ENCODE data around the gene PNRC2.
A peak's percentile ranks its signal among the peaks of the same experiment; 100 is the strongest.
"Not testable (repeated sequence)": the region's sequence is repeated elsewhere in the genome, so short reads cannot be mapped to it uniquely, and the experiment has no call there.

PNRC2 gene

DNA sequence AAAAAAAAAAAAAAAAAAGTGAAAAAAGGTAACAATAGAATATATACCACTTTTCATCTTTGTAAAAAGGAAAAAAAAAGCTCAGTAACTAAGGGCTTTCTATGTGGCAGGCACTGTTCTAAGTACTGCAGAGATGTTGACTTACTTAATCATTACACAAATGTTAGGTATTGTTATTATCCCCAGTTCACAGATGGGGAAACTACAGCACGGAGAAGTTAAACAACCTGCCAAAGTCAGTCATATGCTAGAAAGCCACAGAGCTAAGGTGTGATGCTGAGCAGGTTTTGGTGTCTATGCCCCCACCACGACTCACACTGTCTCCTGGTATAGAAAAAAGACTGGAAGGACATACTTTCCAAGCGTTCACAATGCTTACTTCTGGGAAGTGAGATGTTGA is 6.6 kb upstream of the PNRC2 start:
- DNase-seq (ENCODE audit: low read depth), result no peak

DNA sequence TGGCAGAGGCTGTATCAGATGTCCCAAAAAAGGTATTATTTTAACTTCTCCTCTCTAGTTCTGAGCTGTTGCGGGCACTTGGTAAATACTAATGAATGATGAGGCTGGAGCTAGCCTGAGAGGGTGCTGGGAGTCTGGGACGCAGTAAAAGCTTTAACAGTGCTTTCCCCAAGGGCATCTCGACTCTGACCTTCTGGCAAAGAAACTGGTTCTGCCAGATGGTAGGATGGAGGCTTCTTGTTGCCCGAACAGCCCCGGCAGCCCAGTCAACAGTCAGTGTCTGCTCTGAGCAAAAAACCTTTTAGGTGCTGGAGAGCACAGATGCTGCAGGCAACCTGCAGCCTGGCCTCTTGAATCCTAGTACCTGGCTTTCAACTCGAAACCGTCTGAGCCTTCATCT is 2.5 kb upstream of the PNRC2 start:
- no peak for DNase-seq (ENCODE audit: low read depth)

DNA sequence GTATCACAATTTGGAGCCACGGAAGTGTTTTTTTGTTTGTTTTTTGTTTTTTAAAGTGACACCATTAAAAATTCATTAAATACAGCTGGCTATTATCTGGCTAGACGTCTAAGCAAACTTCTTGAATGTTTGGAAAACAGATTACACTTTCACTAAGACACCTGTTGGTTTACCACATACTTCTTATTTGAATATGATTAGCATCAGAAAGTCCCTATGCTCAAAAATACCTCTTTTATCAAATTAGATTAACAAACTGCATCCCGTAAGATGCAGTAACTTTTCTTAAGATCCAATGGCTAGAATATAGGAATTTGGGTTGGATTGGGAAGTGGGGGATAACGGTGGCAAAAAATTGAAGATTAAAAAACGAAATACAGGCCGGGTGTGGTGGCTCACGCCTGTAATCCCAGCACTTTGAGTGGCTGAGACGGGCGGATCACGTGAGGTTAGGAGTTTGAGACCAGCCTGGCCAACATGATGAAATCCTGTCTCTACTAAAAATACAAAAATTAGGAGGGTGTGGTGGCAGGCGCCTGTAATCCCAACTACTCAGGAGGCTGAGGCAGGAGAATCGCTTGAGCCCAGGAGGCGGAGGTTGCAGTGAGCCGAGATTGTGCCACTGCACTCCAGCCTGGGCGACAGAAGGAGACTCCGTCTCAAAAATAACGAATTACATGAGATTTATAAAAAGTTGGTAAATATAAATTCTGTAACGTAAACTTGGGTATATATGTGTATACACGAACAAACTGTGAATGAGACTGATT is 1.4 kb upstream of the PNRC2 start:
- not testable (repeated sequence) for DNase-seq (ENCODE audit: low read depth)

DNA sequence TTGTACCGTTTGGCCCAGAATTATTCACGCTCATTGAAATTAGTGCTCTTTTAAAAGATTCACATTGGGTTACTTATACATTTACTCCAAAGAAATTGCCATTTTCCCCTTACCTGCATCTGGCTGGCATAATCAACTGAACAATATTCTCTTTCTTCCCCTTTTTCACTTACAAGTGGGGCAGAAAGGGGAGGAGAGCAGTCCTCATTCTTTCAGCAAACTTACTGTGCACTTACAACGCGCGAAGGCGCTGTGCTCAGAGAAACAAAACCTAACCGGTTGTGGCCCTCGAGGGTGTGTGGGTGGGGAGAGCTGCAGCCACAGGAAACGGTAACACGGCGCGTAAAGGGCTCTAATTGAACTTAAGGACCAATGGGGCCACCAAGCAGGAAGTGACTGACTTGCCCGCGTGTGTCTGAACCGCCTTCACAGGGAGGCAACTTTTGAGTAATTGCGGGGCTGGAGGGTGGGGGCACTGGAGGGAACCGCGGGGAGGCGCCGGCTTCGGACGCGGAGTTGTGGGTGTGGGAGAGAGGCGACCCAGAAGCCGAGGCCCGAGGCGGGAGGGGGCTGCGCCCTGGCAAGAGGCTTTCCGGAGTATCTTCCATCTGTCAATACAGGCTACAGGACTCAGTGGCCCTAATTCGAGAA is 693 bp upstream of the PNRC2 start:
- DNase-seq (ENCODE audit: low read depth), result peak; percentile 86

DNA sequence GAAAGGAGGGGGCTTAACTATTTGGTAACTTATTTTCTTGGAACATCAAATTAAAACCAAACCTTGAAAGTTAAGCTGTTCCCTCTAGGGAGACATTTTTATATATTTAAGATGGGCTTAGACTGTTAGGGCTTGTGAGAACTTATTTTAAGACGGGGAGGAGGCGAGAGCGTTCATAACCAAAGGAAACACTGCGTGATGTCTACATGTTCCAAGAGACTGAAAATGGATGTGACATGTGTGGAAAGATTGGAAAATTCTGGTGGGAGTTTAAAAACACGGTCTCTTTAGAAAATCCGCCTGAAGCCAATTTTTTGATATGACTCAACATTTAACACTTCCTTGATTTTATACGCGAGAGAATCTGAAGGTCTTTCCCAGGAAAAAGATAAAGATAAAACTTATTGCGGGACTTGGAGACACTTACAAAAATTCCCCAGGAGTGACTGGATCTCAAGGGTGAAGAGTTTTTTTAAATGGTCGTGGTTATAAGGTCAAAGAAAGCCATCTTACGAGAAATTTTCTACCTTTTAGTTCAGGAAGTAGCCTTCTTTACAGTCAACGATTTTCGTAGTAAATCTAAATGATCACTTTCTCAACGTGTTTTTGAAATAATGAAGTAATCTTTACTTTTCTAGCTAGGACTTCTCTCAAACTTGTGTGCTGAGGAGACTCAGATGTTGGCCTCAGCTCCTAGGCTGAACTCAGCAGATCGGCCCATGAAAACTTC is 828 bp downstream of the PNRC2 start:
- DNase-seq (ENCODE audit: low read depth), result no peak

DNA sequence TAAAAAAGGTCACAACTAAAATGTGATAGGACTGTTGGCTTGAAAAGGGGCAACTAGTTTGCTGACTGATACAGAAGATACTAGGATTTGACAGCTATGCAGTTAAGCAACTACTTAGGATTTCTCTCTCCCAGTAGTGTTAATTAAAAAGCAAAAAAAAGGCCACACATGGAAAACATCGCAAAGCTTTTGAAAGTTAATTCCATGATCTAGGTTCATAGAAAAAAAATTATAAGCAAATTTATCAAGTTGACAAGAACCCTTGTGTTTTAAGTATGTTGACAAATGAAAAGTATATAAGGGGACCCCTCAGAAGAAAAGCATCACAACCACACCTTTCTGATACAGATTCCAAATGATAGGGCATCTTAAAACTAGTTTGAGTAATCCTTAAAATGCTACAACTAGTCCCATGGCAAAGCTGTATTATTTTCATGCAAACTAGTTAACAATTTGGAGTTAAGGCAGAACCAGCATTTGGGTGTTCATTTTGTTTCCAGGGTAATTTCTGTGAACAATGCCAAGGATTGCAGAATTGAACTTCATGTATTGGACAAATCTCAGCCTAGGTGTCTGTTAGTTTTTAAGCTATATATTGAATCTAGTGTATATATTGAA is 4.1 kb downstream of the PNRC2 start:
- no peak for DNase-seq (ENCODE audit: low read depth)

DNA sequence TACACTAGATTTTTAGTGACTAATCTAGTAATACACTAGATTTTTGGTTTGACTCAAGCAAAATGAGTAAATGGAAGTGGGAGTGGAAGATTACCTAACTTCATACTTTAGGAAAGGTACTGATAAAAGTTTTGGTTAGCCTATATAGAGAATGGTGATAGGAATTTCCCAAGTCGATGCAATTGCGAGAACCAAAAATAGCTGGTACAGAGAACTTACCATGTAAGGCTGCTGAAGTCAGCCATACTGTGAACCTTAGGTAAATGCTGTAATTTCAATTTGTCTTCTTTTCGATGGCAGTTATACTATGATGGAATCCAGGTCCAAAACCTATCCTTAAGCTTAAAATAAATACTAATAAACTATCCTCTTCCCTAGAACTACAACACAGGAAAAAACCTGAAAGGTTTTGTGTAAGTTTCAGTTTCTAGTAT is 4.6 kb downstream of the PNRC2 start:
- no peak for DNase-seq (ENCODE audit: low read depth)

DNA sequence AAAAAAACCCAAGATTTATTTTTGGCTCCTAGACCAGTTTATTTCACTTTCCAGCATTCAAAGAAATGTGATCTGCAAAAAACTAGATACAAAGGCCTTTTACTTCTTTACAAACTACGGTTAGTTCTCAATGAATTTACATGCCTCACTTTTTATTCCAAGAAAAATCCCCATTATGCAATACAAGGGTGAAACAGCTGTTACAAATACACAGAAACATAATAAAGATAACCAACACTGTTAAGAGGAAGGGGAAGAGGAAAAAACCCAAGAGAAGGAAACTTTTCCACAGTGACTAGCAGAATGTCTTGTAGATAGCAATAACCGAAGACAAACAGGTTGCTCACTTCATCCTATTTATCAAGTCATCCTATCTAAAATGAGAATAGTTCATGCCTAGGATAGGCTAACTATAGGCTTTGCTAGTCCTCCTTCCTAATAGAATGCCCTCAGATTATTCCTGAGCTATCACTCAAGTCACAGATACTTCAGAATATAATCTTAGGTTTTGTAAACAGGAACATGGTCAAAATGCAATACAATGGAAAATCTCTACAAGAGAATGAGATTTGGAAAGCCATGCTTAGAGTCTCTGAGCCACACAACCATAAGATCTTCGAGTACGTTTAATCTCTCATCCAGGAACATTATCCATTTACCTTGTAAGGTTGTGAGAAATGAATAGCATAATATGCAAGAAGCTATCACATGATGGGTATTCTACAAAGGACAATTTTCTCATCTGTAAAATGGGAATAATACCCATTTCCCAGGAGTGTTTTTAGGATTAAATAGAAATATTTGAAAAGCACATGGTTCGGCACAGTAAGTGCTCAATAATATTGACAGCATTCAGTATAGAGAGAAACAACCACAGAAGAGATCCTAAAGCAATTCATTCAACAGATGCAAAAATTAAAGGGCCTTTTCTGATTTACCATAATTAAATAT is 5.4 kb downstream of the PNRC2 start:
- DNase-seq (ENCODE audit: low read depth), result no peak

DNA sequence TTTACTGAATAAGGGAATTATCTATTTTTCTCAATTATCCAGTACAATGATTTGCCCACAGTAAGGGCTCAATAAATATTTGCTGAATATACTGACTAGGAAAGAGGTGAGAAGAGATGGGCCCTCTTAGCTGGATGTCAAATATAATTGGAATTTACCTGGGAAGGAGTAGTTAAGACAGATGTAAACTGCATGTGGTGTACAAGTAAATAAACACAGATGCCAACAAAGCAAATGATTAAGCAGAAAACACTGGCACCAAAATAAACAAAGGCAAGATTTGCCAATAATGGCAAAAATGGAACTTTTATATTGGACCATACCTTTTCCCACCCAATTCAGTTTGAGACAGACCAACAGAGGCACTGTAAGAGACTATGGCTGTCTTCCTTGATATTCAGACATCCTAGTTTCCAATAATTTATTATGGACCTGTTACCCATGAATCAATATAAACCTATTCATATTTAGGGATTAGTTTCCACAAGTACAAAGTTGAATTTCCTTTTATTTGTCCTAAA is 7.4 kb downstream of the PNRC2 start:
- DNase-seq (ENCODE audit: low read depth), result no peak

DNA sequence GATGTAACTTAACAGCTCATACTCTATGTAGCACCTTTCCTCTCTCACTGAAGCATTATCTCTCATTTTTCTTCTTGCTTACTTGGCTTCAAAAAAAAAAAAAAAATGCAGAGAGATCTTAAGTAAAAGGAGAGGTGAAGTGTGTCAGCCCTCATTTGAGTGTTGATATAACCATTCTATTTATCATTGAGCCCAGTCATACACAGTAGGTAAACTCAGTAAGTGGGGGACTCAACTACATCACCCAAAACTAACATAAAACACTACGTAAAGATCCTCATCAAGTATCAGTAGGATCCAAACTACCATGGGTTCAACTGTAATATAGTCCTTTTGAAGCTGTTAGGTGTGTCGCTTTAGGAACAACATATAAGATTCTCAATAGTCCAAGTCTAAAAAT is 8.2 kb downstream of the PNRC2 start:
- DNase-seq (ENCODE audit: low read depth), result no peak

DNA sequence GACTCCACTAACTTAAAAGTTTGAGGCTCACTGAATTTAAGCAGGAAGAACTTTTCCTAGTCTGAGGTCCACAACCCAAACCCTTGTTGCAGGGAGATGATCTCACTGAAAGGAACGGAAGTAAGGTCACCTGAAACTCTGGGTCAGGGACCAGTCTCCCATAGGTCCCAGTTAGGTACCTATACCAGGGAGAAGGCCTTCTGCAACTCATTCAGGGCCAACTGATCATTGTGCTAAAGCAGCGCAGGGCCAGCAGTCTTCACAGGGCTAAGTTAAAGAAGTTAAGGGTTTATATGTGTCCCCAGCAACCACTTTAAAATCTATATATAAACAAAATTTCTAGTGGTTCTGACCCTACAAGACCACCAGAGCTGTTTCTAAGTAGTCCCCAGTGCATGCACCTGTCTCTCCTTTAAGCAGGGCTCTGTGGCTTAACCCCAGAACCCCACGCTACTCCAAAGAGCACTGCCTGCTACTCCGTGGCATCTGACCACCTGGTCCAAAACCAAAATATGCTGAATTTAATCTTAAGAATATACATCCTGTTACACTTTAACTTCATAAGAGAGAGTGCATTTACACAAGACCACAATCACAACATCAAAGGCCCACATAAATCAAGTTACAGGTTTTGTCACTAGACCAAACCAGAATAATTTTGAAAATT is 17.7 kb downstream of the PNRC2 start:
- DNase-seq (ENCODE audit: low read depth), result no peak

DNA sequence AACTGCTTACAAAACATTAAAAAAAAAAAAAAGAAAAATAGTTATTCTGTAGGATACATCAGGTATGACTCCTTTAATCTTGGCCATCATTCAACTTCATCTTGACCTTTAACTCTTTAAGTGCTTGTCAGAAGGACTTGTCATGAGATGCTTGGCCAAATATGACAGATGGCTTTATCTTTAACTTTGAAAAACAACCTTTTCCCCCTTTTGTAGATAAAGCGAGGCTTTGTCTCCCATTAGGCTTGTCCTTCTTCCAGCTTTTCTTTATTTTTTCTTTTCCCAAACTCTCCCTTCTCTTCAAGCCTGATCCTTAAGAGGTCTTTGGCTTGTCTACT is 18.2 kb downstream of the PNRC2 start:
- no peak for DNase-seq (ENCODE audit: low read depth)

DNA sequence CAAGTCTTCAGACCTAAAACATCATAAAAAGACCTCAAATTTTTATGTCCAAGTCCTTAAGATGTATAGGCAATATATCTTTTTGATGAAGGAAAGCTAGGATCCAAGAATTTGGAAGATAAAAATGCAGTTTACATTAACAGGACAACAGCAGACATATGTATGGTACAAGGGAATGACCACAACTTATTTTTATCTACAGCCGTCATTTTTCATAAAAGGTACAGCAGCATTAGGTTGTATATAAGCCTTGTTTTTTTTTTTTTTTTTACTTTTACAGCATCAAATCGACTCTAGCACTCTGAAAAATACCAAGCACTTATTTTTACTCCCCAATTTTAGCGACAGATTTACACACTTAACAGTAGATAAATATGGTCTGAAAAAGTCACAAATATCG is 19.2 kb downstream of the PNRC2 start:
- no peak for DNase-seq (ENCODE audit: low read depth)

DNA sequence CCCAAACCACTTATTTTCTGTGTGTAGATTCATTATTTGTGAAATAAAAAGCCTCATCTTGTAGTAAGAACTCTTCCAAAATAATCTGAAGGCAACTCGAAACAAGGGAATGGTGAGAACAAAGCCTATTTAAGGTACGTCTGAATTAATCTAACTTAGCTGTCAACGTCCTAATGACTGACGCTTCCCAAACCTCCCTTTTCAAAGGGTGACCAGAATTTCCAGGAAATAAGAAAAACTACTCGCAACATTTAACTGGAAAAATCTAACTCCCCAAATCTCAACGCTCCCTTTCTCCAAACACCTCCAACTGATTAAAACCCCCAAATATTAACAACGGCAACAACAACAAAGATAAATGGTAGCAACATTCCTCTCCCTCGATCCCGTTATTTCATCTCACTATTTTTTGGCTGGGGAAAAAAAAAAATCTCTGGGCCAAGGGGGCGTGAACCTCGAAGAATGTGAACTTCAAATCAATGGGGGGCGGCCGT is 19.8 kb downstream of the PNRC2 start:
- no peak for DNase-seq (ENCODE audit: low read depth)

DNA sequence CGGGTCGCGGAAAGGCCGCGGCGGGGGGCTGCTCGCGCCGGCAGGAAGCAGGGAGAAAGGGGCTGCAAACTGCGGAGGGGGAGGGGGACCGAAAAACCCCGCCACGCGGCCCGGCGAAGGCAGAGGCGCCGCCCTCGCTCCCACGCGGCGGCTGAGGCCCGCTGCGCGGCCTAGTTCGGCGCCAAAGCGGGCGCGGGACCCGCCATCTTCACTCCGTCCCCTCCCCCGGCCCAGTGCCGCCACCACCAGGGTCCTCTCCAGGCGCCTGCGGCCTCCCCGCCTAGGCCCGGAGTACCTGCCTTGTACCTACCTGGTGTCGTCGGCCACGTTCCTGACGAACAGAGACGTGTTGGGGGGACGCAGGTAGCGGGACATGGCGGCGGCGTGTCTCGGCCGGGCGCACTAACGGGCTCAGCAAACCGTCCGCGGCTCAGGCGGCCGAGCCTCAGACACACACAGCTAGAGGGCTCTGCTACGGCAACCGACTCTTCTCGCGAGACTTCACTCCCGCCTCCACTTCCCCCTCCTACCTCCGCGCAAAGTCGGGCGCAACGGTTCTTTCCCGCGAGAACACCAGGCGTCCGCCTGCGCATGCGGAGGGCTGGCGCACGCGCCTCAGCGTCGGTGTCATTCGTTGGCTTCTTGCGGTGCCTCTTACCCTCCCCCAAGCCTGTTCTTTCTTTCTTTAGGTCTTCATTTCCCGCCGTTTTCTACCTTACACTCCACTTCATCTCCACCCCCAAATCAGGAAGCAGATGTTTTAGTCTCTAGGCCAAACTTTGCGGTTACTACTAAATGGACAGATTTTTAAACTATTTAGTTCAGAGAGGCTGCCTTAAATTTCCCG is 20.5 kb downstream of the PNRC2 start, which contains the start of gene SRSF10:
SRSF10 (minus strand) TSS at position 447 of the 847 bp plus-strand sequence; CDS start at position 375, 72 bp downstream.
- peak; percentile 96 for DNase-seq (ENCODE audit: low read depth)

DNA sequence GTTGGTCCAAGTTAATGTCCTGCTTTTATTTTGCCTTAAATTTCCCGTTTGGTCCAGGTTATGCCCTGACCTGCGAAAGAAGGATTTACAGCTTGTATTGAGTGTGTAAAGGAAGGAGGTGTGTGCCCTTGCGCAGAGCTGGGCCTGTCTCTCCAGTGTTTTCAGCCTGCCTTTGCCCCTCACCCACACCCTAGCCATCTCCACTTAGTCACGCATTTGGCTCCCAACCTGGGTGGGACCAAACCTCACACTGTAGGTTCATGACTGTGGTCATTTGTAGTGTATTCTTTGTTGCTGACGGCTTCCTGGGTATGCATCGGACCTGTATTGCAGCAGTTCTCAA is 21.1 kb downstream of the PNRC2 start:
- DNase-seq (ENCODE audit: low read depth), result no peak

DNA sequence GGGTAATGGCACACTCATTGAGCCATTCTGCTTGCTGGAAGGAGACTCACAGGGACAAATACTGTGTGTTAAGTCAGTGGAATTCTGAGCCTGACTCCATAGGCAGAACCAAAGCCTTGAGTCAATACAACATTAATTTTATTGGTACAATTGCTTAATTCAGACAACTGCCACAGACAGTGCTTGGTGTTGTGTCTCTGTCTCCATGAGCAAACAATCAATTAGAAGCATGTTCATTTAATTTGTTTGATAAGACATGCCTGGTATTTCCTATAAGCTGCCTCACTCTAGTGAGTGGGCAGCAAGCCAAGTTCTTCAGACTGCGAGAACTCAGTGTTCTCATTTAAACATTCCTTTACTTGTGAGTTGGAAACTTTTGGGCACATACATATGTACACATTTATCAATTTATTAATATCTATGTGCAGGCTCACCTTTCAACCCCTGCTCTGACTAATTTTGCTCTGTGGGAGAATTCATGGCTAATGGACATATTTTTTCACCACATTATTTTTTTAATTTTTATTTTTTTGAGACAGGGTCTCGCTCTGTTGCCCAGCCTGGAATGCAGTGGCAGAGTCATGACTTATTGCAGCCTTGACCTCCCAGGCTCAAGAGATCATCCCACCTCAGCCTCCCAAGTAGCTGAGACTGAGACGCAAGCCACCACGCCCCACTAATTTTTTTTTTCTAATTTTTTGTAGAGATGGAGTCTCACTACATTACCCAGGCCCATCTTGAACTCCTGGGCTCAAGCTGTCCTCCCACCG is 25.0 kb downstream of the PNRC2 start:
- no peak for DNase-seq (ENCODE audit: low read depth)

DNA sequence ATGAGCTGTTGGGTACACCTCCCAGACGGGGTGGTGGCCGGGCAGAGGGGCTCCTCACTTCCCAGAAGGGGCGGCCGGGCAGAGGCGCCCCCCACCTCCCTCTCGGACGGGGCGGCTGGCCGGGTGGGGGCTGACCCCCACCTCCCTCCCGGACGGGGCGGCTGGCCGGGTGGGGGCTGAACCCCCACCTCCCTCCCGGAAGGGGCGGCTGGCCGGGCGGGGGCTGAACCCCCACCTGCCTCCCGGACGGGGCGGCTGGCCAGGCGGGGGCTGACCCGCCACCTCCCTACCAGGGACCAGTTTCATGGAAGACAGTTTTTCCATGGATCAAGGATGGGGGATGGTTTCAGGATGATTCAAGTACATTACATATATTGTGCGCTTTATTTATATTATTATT is 27.4 kb downstream of the PNRC2 start:
- DNase-seq (ENCODE audit: low read depth), result not testable (repeated sequence)

DNA sequence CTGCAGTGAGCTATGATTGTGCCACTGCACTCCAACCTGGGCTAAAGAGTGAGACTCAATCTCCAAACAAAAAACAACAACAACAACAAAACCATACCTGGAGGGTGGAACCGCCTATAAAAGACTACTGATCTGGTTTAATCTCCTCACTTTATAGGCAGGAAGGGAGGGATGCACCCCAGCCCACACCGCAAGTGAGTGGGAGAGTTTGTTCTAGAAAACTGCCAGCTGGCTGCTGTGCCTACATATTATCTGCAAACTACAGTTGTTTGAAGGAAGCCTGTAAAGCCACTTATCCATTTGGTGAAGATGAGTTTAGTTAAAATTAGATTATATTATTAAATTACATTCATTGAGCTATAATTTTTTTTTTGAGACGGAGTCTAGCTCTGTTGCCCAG is 29.6 kb downstream of the PNRC2 start:
- DNase-seq (ENCODE audit: low read depth), result no peak

Data from T follicular helper cell (primary cell).